B cell (primary cell): Measurements from ENCODE around the gene OSM.

ENCODE experiments used
- CTCF ChIP-seq: fragments of 200-600 bp; IDR thresholded peaks from one replicate; pipeline ENCODE4 v1.8.0; 2022; ENCODE audit warnings: antibody characterized with exemption, mild to moderate bottlenecking
- EZH2 ChIP-seq: IDR thresholded peaks from 2 replicates; pipeline ENCODE4 v1.6.1; 2012; ENCODE audit warnings: borderline replicate concordance, low read depth, mild to moderate bottlenecking, moderate library complexity, low read length; ENCODE audit not compliant: insufficient read depth, poor library complexity, severe bottlenecking

DNA sequence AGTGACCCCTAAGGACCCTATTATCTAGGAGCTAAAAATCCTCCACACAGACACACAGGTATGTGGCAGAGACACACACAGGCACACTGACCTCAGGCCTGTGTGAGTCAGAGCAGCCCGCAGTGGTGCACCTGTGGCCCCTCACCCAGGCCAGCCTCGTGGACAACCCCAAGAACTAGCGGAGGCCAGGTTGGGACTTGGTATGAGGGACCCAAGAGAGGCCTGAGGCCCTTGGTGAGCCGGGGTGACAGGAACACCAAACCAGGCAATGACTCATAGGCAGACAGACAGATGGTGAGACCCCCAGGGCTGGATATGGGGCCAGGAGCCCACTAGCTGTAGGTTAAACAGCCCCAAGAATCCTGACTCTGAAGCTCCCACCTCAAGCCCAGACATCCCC lies 16.7 kb upstream of the OSM start:
- no peak for TF ChIP-seq CTCF
- no peak for TF ChIP-seq EZH2
